ENCODE measurements around the gene TCP10L.

GRCh38 chr21:32549886-32550285, 35.4 kb downstream of the TCP10L start:
- TF ChIP-seq EP300 (IDR thresholded peaks at IDR 0.05; ENCODE audit: borderline replicate concordance) (no peak), RAD21 (IDR thresholded peaks at IDR 0.05; ENCODE audit: low read depth) (no peak), NFIC (IDR thresholded peaks at IDR 0.05) (no peak), YY1 (IDR thresholded peaks at IDR 0.05; ENCODE audit: low read depth) (no peak), USF1 (IDR thresholded peaks at IDR 0.05) (no peak), TAF1 (IDR thresholded peaks at IDR 0.05; ENCODE audit: low read depth) (no peak), MAX (IDR thresholded peaks at IDR 0.05) (no peak), FOXM1 (IDR thresholded peaks at IDR 0.05; ENCODE audit: borderline replicate concordance, low read depth) (no peak), TCF12 (IDR thresholded peaks at IDR 0.05; ENCODE audit: low read depth) (no peak), CREB1 (IDR thresholded peaks at IDR 0.05; ENCODE audit: low read depth) (no peak)
- TF ChIP-seq, protein P1, sequence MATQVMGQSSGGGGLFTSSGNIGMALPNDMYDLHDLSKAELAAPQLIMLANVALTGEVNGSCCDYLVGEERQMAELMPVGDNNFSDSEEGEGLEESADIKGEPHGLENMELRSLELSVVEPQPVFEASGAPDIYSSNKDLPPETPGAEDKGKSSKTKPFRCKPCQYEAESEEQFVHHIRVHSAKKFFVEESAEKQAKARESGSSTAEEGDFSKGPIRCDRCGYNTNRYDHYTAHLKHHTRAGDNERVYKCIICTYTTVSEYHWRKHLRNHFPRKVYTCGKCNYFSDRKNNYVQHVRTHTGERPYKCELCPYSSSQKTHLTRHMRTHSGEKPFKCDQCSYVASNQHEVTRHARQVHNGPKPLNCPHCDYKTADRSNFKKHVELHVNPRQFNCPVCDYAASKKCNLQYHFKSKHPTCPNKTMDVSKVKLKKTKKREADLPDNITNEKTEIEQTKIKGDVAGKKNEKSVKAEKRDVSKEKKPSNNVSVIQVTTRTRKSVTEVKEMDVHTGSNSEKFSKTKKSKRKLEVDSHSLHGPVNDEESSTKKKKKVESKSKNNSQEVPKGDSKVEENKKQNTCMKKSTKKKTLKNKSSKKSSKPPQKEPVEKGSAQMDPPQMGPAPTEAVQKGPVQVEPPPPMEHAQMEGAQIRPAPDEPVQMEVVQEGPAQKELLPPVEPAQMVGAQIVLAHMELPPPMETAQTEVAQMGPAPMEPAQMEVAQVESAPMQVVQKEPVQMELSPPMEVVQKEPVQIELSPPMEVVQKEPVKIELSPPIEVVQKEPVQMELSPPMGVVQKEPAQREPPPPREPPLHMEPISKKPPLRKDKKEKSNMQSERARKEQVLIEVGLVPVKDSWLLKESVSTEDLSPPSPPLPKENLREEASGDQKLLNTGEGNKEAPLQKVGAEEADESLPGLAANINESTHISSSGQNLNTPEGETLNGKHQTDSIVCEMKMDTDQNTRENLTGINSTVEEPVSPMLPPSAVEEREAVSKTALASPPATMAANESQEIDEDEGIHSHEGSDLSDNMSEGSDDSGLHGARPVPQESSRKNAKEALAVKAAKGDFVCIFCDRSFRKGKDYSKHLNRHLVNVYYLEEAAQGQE (IDR thresholded peaks at IDR 0.05; ENCODE audit: low read depth) = no peak
